Nephron (organoid): ENCODE data around the gene HOXB3.

Source experiments
- H3K27ac Mint-ChIP-seq, 3 experiments: 2 replicates each; pipeline ENCODE4 v1.8.0; 2020; ENCODE audit warnings: mixed read lengths in 3 of 3, mild to moderate bottlenecking in 2 of 3, moderate library complexity in 1 of 3
- H3K27me3 Mint-ChIP-seq: 2 replicates; pipeline ENCODE4 v1.8.0; 2021; ENCODE audit warnings: low read depth, mild to moderate bottlenecking, moderate library complexity, mixed read lengths
- H3K36me3 Mint-ChIP-seq: 2 replicates; pipeline ENCODE4 v1.8.0; 2020; ENCODE audit warnings: low read depth, mixed read lengths
- H3K4me1 Mint-ChIP-seq: 2 replicates; pipeline ENCODE4 v1.8.0; 2020; ENCODE audit warnings: mixed read lengths
- H3K4me3 Mint-ChIP-seq, 3 experiments: 2 replicates each; pipeline ENCODE4 v1.8.0; 2020; ENCODE audit warnings: mild to moderate bottlenecking in 3 of 3, mixed read lengths in 3 of 3, moderate library complexity in 2 of 3
- H3K9me3 Mint-ChIP-seq: 2 replicates; pipeline ENCODE4 v1.8.0; 2020; ENCODE audit warnings: mixed read lengths
- CTCF ChIP-seq, 3 experiments: fragments of 200-600 bp; sonication (generic); IDR thresholded peaks; one replicate each; pipeline ENCODE4 v1.5.0; 2021; ENCODE audit warnings: antibody characterized with exemption in 3 of 3; ENCODE audit not compliant: unreplicated experiment in 3 of 3

The HOXB3 gene

GRCh38 chr17:48609759-48610281, 19.8 kb upstream of the HOXB3 start:
- H3K4me1 Mint-ChIP-seq, result peaks cover 46% of the 10 kb centered on the region
- peaks cover 12% of the 10 kb centered on the region for H3K36me3 Mint-ChIP-seq
- H3K4me3 Mint-ChIP-seq, result peak overlapping the region; percentile 94 to 98 (median 94)

GRCh38 chr17:48609033-48609432, 19.0 kb upstream of the HOXB3 start:
- no peak for TF ChIP-seq CTCF (IDR thresholded peaks at IDR 0.05; ENCODE audit: unreplicated experiment in 3 of 3)
- Mint-ChIP-seq H3K9me3 (no peaks in the 10 kb centered on the region), H3K27ac (peak overlapping the region in 2 of 3 experiments; percentile 98 to 99), H3K4me3 (peak overlapping the region; percentile 94 to 98 (median 94)), H3K27me3 (peaks cover 60% of the 10 kb centered on the region), H3K4me1 (peaks cover 45% of the 10 kb centered on the region), H3K36me3 (peaks cover 12% of the 10 kb centered on the region)

More at GRCh38 chr17:48609759-48610281, 19.8 kb upstream of the HOXB3 start:
- no peak for TF ChIP-seq CTCF (IDR thresholded peaks at IDR 0.05; ENCODE audit: unreplicated experiment in 3 of 3)
- Mint-ChIP-seq H3K27ac (peak overlapping the region in 2 of 3 experiments; percentile 98 to 99), H3K27me3 (peaks cover 68% of the 10 kb centered on the region), H3K9me3 (no peaks in the 10 kb centered on the region)

GRCh38 chr17:48608494-48608834, 18.4 kb upstream of the HOXB3 start:
- no peaks in the 10 kb centered on the region for H3K9me3 Mint-ChIP-seq
- peaks cover 60% of the 10 kb centered on the region for H3K27me3 Mint-ChIP-seq
- H3K27ac Mint-ChIP-seq, result peak overlapping the region in 2 of 3 experiments; percentile 98 to 99
- H3K4me3 Mint-ChIP-seq, result peak overlapping the region; percentile 94 to 98 (median 94)
- H3K4me1 Mint-ChIP-seq, result peaks cover 45% of the 10 kb centered on the region
- TF ChIP-seq CTCF (IDR thresholded peaks at IDR 0.05; ENCODE audit: unreplicated experiment in 3 of 3), result no peak
- H3K36me3 Mint-ChIP-seq, result peaks cover 12% of the 10 kb centered on the region

GRCh38 chr17:48606892-48607614, 17.0 kb upstream of the HOXB3 start:
- Mint-ChIP-seq H3K36me3 (peaks cover 4% of the 10 kb centered on the region), H3K4me3 (peak overlapping the region; percentile 94 to 99 (median 98)), H3K4me1 (peaks cover 49% of the 10 kb centered on the region), H3K27ac (peak overlapping the region in 2 of 3 experiments; percentile 98 to 99), H3K27me3 (peaks cover 61% of the 10 kb centered on the region), H3K9me3 (no peaks in the 10 kb centered on the region)
- TF ChIP-seq CTCF (IDR thresholded peaks at IDR 0.05; ENCODE audit: unreplicated experiment in 3 of 3), result no peak

- no peak for TF ChIP-seq CTCF (IDR thresholded peaks at IDR 0.05; ENCODE audit: unreplicated experiment in 3 of 3)
- peaks cover 8% of the 10 kb centered on the region for H3K36me3 Mint-ChIP-seq
- H3K4me1 Mint-ChIP-seq, result peaks cover 44% of the 10 kb centered on the region
- no peaks in the 10 kb centered on the region for H3K9me3 Mint-ChIP-seq
- peak overlapping the region in 2 of 3 experiments; percentile 98 to 99 for H3K27ac Mint-ChIP-seq
- peak overlapping the region; percentile 94 to 99 (median 98) for H3K4me3 Mint-ChIP-seq
- peaks cover 63% of the 10 kb centered on the region for H3K27me3 Mint-ChIP-seq
Observed at GRCh38 chr17:48605991-48606891, 16.2 kb upstream of the HOXB3 start.
